Measurements from ENCODE around the gene TBC1D28.
"Not testable (repeated sequence)": the region's sequence is repeated elsewhere in the genome, so short reads cannot be mapped to it uniquely, and the experiment has no call there.

- not testable (repeated sequence) for TF ChIP-seq CTCF, POLR2AphosphoS5, EP300 (IDR thresholded peaks at IDR 0.05)
These were observed 22.1 kb upstream of the TBC1D28 start for GRCh38 chr17:18666326-18666725.

Data from upper lobe of left lung (tissue), 4 donors.